A673 (cell line): ENCODE measurements around the gene CYP4F8. TPM values are rescaled to one million over a fixed set of nuclear protein-coding genes. Genes with fewer than 3 reads are reported as not detected.

Experiments
- BruUV-seq: library from RNA; stranded (reverse); fragments of 400-500 nt; replicated peaks from 2 replicates; lab custom pipeline; 2021; lab: Mats Ljungman, UMichigan
- CTCF ChIA-PET: fragments of 300-600 bp; sonication (Branson Sonifier 250); formaldehyde crosslinking; loops from one replicate; lab custom pipeline; 2022; ENCODE audit warnings: antibody characterized with exemption; lab: Charles Lee
- POLR2A ChIA-PET: fragments of 300-600 bp; sonication (Branson Sonifier 250); formaldehyde crosslinking; loops from one replicate; lab custom pipeline; 2022; ENCODE audit warnings: antibody characterized with exemption; ENCODE audit not compliant: low non-redundant PET; lab: Charles Lee
- DNase-seq: peaks from one replicate; pipeline ENCODE4 v3.0.0-alpha.2; 2015; ENCODE audit warnings: low spot score
- H3K27ac ChIP-seq: fragments of 200-600 bp; sonication (generic); 2 replicates; pipeline ENCODE4 v1.5.1; 2016; ENCODE audit warnings: mixed run types, low read depth, mild to moderate bottlenecking, mixed read lengths, antibody characterized with exemption, low read length; ENCODE audit not compliant: poor library complexity, severe bottlenecking
- H3K27me3 ChIP-seq: fragments of 200-600 bp; sonication (generic); replicated peaks from 2 replicates; pipeline ENCODE4 v1.6.1; 2017; ENCODE audit warnings: mixed run types, low read depth, mild to moderate bottlenecking, mixed read lengths, antibody characterized with exemption, low read length; ENCODE audit not compliant: insufficient read depth, poor library complexity
- H3K36me3 ChIP-seq: fragments of 200-600 bp; sonication (generic); 2 replicates; pipeline ENCODE4 v1.6.1; 2016; ENCODE audit warnings: mixed run types, mild to moderate bottlenecking, mixed read lengths, antibody characterized with exemption, low read length; ENCODE audit not compliant: insufficient read depth, poor library complexity, severe bottlenecking
- H3K4me1 ChIP-seq: fragments of 200-600 bp; sonication (generic); 2 replicates; pipeline ENCODE4 v1.6.1; 2017; ENCODE audit warnings: mixed run types, mild to moderate bottlenecking, mixed read lengths, antibody characterized with exemption, low read length; ENCODE audit not compliant: insufficient read depth, poor library complexity, severe bottlenecking
- H3K4me3 ChIP-seq: fragments of 200-600 bp; sonication (generic); 2 replicates; pipeline ENCODE4 v1.5.1; 2016; ENCODE audit warnings: low read depth, mixed run types, mild to moderate bottlenecking, mixed read lengths, low read length; ENCODE audit not compliant: poor library complexity, severe bottlenecking
- H3K9me3 ChIP-seq: fragments of 200-600 bp; sonication (generic); 2 replicates; pipeline ENCODE4 v1.6.1; 2016; ENCODE audit warnings: mixed run types, low read depth, mild to moderate bottlenecking, mixed read lengths, antibody characterized with exemption, low read length; ENCODE audit not compliant: poor library complexity, severe bottlenecking
- EZH2 ChIP-seq: fragments of 200-600 bp; sonication (generic); IDR thresholded peaks from 2 replicates; pipeline ENCODE4 v1.6.1; 2017; ENCODE audit warnings: borderline replicate concordance, low read depth, mild to moderate bottlenecking, mixed read lengths, antibody characterized with exemption, low read length; ENCODE audit not compliant: poor library complexity, severe bottlenecking
- intact Hi-C: fragments of 100-400 bp; cut with micrococcal nuclease; formaldehyde crosslinking; loops from one replicate; pipeline ENCODE4 v1.10.0; 2022; ENCODE audit not compliant: unreplicated experiment
- total RNA-seq: library from RNA; stranded (reverse); gene quantifications from 2 replicates; pipeline ENCODE4 v1.2.3, GENCODE V29; 2021
- TF ChIP-seq, protein P1 (sequence below): fragments of 300-800, 200-600 bp; sonication (generic); conservative IDR thresholded peaks from 2 replicates; pipeline ENCODE4 v1.5.1; 2017; ENCODE audit warnings: low read depth, mild to moderate bottlenecking, antibody characterized with exemption, low read length, moderate library complexity, mixed read lengths

Gene CYP4F8
- total RNA-seq, 1 experiment from 2014 or later = not detected

- TF ChIP-seq, protein P1, sequence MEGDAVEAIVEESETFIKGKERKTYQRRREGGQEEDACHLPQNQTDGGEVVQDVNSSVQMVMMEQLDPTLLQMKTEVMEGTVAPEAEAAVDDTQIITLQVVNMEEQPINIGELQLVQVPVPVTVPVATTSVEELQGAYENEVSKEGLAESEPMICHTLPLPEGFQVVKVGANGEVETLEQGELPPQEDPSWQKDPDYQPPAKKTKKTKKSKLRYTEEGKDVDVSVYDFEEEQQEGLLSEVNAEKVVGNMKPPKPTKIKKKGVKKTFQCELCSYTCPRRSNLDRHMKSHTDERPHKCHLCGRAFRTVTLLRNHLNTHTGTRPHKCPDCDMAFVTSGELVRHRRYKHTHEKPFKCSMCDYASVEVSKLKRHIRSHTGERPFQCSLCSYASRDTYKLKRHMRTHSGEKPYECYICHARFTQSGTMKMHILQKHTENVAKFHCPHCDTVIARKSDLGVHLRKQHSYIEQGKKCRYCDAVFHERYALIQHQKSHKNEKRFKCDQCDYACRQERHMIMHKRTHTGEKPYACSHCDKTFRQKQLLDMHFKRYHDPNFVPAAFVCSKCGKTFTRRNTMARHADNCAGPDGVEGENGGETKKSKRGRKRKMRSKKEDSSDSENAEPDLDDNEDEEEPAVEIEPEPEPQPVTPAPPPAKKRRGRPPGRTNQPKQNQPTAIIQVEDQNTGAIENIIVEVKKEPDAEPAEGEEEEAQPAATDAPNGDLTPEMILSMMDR = no peak
- TF ChIP-seq EZH2 = no peak
- ChIA-PET CTCF (no interaction called here), POLR2A (no interaction called here)
- peaks cover 14% of the 10 kb centered on the region for H3K27me3 ChIP-seq
- intact Hi-C loops = no loop called here
- no peaks in the 10 kb centered on the region for H3K36me3 ChIP-seq
- DNase-seq = no peak
- no peaks in the 10 kb centered on the region for H3K9me3 ChIP-seq
- H3K4me1 ChIP-seq = no peaks in the 10 kb centered on the region
- H3K27ac ChIP-seq = no peak overlapping the region
- peak overlapping the region; percentile 35 for H3K4me3 ChIP-seq
- no TSS peak for BruUV-seq
These were observed 30.9 kb upstream of the CYP4F8 start for GRCh38 chr19:15584095-15584494.

GRCh38 chr19:15584541-15585115 lies 30.4 kb upstream of the CYP4F8 start:
- peak; percentile 86 for DNase-seq
- Histone ChIP-seq H3K36me3 (no peaks in the 10 kb centered on the region), H3K27me3 (peaks cover 14% of the 10 kb centered on the region), H3K4me3 (peak overlapping the region; percentile 35), H3K27ac (no peak overlapping the region), H3K9me3 (no peaks in the 10 kb centered on the region), H3K4me1 (no peaks in the 10 kb centered on the region)
- intact Hi-C loops = no loop called here
- ChIA-PET CTCF (no interaction called here), POLR2A (no interaction called here)
- TF ChIP-seq, protein P1 = peak; percentile 97
- no peak for TF ChIP-seq EZH2
- no TSS peak for BruUV-seq

DNA sequence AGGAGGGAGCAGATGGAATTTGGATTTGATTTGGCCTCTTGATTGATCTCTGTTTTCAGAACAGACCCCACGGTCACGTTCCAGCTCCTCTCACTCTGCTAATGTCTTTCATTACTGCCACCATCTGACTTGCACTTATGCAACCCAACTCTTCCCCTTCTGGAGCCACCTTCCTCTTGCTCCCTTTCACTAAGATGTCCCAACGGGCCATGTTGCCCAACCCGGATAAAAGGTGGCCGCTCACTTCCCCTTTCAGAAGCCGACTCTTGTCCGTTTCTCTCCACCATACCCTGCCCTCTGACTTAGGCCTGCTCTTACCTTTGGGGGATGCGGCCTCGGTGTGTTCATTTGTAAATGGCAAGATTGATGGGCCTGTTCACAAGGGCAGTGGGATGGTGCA lies 27.4 kb upstream of the CYP4F8 start:
- no peak overlapping the region for H3K27ac ChIP-seq
- no peak overlapping the region for H3K4me3 ChIP-seq
- no peak for DNase-seq
- no peaks in the 10 kb centered on the region for H3K4me1 ChIP-seq
- H3K9me3 ChIP-seq = no peaks in the 10 kb centered on the region
- ChIA-PET POLR2A (no interaction called here), CTCF (interaction anchor here (0.6 kb wide), 1 partner anchor 42 kb away, joined by 3 read pairs; no protein-coding TSS in a partner anchor)
- peaks cover 2% of the 10 kb centered on the region for H3K27me3 ChIP-seq
- no TSS peak for BruUV-seq
- intact Hi-C loops = no loop called here
- TF ChIP-seq, protein P1 = no peak
- no peak for TF ChIP-seq EZH2
- no peaks in the 10 kb centered on the region for H3K36me3 ChIP-seq
